NCI-H524 treated with DMSO at 0.1 percent for 48 hours (cell line): ENCODE measurements around the gene PLEKHG3.

Experiments used
- DNase-seq: peaks from one replicate; lab custom pipeline; 2025; lab: John Stamatoyannopoulos, UW

Gene PLEKHG3

DNA sequence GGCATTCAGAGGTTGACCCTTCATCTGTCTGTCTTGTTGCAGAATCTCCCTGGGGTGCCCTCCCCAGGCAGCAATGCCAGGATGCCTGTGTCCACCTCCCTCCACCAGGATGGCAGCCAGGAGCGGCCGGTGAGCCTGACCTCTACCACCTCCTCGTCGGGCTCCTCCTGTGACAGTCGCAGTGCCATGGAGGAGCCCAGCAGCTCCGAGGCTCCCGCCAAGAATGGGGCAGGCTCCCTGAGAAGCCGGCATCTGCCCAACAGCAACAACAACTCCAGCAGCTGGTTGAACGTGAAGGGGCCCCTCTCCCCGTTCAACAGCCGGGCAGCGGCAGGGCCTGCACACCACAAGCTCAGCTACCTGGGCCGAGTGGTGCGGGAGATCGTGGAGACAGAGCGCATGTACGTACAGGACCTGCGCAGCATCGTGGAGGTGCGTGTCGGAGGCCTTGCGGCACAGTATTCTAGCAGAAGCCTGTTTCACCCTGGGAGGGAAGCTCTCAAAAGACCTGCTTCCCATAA is 23.4 kb downstream of the PLEKHG3 start:
- no peak for DNase-seq

DNA sequence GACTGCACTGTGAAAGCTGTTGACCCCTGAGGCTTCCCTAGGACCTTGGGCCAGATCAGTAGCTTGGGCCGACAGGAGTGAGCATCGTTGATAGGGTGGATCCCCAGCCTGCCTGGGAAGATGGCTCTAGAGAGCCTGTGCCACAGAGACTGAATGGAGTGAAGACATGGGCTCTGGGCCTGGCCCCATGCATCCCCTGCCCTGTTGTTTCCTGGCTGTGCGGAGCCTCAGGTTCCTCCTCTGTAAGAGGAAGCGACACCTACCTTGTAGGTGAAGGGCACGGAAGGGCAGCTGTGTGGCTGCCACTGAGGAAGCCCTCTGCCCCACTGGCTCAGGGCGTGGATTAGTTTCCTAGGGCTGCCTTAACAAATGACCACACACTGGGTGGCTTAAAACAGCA is 23.9 kb downstream of the PLEKHG3 start:
- DNase-seq: no peak

DNA sequence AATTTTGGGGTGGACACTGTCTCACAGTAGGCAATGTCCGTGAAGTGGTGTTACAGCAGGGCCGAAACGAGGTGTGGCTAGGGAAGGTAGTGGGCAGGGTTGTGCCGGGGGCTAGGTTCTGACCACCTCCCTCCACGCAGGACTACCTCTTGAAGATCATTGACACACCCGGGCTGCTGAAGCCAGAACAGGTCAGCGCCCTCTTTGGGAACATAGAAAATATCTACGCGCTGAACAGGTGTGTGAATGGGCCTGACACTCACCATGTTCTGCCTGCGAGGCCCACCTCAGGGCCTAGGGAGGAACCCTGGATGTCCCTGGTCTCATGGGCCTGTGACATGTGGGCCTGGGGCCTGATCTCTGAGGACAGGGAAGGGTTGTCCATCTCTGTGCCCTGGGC is 24.6 kb downstream of the PLEKHG3 start:
- no peak for DNase-seq

DNA sequence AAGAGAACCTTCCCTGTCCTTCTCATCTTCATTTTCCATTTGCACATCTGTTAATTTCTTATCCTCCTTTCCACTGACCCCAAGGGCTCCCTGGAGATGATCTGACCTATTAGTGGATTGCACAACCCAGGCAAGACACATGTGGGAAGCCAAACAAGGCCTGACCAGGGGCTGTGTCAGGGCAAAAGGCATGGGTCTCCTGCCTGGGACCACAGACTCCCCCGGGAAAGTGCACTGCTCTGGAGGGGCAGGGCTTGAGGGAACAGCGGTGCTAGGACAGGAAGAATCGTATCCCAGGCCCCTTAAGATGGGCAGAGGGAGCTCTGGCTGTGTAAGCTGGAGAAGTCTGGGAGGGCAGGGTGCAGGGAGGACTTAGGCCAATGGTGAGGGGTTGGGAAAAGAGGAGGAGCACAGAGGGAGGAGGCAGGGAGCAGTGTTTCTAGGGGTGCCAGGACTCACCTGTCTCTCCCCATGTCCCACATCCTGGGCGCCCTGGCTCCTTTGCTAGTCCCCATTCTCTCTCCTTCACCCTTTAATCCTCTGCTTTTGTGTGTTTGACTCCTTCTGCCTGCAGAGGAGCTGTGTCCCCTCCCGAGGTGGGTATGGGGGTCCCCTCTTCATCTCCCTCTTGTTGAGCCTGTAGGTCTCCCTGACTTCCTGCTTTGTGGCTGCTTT is 25.3 kb downstream of the PLEKHG3 start:
- no peak for DNase-seq

DNA sequence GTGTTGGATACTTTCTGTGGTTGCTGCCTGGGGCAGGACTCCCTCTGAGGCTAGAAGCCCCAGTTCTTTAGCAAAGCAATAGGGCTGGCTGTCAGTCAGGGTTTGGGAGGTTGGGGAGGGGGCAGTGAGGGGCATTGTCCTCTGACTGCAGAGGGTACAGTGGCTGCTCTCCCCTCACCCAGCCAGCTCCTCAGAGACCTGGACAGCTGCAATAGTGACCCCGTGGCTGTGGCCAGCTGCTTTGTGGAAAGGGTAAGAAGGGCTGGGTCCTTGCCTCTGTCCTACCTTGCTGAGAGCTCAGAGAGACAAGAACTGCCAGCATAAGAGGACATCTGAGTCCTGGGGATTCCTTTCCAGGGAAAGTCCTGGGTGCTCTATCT is 25.8 kb downstream of the PLEKHG3 start:
- DNase-seq: no peak

DNA sequence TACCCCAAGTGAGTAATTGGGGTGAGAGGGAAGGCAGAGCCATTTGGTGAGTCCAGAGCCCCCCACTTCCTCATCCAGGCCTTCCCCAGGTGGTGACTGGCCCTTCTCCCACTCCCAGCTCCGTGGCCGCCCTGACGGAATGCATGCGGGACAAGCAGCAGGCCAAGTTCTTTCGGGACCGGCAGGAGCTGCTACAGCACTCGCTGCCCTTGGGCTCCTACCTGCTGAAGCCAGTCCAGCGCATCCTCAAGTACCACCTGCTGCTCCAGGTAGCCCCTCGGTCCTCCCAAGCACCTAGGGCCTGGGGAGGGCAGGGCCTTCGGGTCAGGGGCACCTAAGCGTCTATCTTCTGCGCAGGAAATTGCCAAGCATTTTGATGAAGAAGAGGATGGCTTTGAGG is 26.5 kb downstream of the PLEKHG3 start:
- DNase-seq: no peak

DNA sequence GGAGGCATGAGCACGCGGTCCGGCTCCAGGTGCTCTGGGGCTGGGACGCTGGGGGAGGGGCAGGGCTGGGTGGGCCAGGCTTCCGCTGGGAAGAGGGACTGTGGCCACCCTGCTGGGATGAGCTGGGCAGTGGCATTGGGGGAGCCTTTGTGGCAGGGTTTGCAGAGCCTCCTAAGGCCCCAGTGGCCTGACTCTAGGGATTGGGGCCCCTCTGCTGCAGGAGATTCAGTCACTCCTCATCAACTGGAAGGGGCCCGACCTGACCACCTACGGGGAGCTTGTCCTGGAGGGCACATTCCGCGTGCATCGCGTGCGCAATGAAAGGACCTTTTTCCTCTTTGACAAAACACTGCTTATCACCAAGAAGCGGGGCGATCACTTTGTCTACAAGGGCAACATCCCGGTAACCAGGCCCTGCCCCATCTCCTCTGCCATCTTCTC is 26.9 kb downstream of the PLEKHG3 start:
- no peak for DNase-seq

DNA sequence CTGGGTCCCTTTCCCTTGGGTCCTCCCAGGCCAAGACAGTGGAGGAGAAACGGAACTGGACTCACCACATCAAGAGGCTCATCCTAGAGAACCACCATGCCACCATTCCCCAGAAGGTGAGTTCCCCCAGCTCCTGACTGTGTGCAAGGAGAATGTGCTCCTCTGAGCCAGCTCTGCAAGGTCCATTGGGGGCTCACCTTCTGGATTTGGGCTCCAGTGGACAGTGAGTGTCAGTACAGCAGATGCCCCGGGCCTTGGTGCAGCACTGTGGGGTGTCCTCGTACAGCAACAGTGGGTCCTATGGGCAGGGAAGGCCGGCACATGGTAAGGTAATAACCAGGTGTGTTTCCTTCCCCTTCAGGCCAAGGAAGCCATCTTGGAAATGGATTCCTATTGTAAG is 27.8 kb downstream of the PLEKHG3 start:
- no peak for DNase-seq

DNA sequence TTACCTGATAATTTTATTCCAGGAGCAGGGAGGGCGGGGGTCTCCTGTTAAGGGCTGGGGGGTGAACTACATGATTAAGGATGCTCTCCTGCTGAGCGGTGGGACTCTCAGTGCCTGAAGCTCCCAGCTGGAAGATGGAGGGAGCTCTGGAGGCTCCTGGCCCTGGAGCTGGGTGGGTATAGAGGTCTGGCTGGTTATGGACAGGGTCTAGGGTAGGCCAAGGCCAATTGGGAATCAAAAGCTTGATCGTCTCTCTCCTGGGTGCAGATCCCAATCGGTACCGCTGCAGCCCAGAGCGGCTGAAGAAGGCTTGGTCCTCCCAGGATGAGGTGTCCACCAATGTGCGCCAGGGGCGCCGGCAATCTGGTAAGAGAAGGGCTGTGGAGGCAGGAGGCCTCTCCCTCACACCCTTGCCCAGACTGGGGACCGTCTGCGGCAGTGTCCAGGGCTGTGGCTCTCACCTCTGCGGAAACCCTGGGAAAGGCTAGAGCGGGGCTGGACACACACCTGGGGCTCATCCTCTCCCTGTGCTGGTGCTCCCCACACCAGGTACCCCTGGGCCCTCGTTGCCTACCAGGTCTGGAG is 28.4 kb downstream of the PLEKHG3 start:
- DNase-seq: no peak

DNA sequence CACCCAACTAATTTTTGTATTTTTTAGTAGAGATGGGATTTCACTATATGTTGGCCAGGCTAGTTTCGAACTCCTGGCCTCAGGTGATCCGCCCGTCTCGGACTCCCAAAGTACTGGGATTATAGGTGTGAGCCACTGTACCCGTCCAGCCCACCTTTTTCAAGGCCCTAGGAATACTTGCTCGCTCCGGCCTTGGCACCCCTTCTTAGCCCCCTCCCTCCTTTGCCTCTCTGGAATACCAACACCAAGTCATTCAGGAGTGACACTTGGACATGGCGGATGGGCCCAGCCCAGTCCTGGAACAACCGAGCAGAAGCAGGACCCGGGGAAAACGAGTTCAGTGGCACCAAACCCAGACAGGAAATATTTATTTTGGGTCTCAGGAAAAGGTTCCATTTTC is 29.1 kb downstream of the PLEKHG3 start:
- no peak for DNase-seq

DNA sequence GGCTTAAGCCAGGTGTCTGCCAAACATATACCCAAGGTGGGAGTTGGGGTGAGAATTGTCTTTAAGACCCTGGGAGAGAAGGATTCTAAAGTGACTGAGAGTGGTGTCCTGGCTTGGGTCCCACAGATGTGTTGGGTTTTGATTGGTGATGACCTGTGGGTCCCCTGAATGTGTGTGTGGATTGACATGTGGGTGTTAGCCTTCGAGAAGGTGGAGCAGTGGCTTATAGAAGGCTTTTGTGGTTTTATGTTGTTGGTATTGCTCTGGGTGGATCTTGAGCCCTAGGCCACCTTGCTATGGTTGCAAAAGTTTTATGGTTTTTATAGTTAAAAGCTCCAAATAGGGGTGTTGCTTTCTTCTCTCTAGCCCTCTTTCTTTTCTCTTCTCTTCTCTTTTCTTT is 29.7 kb downstream of the PLEKHG3 start:
- DNase-seq: no peak

DNA sequence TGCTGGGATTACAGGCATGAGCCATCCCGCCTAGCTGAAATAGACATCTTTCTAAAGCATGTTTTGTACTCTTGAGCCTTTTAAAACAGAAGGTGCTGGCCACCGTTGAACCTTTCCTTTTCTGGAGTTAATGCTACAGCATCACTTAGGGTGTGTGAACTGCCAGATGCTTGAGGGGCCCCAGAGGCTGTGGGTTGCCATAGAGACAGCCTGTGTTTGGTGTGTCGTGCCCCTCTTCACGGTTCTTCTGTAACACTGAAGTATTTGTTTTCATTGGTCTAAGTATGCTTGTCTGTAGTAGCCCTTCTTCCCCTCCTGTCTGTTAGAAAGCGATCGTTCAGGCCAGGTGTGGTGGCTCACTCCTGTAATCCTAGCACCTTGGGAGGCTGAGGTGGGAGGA is 30.8 kb downstream of the PLEKHG3 start:
- peak; percentile 96 for DNase-seq

DNA sequence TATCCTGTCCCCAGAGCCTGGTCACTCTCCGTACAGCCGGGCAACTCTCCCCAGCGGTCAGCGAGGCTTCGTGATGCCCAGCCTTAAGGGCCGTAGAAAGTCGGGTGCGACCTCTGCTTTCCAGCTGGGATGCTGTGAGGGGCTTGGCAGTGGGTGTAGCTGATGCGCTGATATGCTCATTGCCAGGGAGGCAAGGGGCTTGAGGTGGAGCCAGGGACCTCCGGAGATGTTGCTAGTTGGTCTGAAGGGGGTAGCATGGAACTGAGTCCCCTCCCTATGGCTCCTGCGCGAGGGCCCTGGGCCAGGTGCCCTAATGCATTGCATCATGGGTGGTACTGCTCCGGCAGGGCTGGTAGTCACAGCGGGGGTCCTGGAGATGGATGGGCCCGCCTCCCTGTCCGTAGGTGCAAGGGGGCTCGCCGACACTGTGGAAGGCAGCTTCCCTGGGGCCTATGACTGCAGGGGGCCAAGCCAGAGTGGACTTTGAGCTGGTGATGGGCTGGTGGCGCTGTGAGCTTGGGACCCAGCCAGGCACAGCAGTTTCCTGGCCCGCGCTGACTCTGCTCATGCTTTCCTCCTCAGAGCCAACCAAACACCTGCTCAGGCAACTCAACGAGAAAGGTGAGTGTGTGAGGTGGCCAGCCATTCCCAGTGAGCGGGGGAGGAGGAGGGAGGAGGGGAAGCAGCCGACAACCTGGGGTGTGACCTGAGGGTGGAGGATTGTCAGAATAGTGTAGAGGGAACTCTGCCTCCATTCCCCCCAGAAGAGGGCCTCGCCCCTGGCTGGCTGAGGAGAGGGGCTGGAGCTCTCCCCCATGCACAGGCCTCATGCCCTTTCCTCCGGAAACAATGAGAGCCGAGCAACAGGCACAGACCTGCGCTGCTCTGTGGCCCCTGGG is 32.3 kb downstream of the PLEKHG3 start:
- no peak for DNase-seq

DNA sequence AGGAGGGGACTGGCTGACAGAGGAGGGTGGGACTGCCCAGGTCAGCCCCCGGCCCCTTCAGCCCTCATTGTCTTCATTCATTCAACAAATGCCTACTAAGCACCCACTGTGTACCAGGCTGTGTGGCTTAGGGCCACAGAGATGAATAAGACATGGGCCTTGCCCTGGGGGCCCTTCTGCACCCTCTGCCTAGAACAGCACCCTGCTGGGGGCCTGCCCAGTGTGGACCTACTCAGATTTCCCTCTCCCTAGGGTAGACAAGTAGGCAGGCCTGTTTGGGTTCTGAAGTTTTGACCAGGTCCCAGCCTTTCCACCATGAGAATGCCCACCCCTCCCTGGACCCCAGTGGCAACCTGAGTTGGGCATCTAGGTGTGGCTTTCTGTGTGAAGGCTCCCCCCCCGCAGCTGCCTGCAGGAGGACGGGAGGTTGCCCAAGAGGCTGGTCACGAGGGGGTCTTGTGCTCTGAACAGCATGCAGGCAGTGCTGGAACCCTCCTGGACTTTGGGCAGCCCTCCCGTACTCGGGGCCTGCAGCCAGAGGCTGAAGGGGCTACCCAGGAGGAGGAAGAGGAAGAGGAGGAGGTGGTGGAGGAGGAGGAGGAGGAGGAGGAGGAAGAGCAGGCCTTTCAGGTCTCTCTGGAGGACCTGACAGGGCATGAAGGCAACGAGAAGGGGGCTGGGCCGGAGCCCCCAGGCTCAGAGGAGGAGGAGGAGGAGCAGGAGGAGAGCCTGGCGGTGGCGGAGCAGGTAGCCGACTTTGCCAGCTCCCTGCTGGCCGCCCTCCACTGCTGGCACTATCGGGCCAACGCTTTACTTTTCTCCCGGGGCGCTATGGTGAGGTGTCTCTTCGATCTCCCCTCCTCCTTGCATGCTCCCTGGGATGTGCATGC is 33.4 kb downstream of the PLEKHG3 start:
- DNase-seq: no peak

DNA sequence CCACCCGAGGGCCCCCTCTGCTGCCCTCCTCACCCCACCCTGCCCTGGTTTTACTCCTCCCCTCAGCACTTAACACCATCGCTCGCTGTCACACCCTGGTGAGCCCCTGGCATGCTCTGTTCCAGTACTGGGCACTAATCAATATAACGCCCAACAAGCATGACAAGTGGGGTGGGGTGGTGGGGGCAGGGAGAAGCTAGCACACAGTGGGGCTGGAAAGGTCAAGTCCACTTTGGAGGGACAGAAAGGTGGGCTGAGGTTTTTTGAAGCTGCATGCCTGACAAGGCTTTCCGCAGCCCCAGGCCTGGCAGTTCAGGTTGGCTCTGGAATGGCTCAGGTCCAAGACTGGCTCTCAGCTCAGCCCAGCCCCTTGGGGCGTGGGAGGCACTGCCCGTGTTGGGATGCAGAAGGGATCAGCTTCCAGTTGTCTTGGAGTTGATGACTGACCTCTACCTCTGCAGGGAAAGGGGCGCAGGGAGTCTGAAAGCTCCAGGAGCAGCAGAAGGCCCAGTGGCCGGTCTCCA is 34.1 kb downstream of the PLEKHG3 start:
- DNase-seq: no peak

DNA sequence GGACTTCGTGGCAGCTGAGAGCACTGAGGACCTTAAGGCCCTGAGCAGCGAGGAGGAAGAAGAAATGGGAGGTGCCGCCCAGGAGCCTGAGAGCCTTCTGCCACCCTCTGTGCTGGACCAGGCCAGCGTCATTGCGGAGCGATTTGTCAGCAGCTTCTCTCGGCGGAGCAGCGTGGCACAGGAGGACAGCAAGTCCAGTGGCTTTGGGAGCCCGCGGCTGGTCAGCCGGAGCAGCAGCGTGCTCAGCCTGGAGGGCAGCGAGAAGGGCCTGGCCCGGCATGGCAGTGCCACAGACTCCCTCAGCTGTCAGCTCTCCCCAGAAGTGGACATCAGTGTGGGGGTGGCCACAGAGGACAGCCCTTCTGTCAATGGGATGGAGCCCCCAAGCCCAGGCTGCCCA is 37.0 kb downstream of the PLEKHG3 start:
- no peak for DNase-seq

DNA sequence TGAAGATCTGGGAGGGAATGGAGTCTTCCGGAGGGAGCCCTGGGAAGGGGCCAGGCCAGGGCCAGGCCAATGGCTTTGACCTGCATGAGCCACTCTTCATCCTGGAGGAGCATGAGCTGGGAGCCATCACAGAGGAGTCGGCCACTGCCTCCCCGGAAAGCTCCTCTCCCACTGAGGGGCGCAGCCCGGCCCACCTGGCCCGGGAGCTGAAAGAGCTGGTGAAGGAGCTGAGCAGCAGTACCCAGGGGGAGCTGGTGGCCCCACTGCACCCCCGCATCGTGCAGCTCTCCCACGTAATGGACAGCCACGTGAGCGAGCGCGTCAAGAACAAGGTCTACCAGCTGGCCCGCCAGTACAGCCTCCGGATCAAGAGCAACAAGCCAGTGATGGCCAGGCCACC is 37.7 kb downstream of the PLEKHG3 start:
- no peak for DNase-seq

DNA sequence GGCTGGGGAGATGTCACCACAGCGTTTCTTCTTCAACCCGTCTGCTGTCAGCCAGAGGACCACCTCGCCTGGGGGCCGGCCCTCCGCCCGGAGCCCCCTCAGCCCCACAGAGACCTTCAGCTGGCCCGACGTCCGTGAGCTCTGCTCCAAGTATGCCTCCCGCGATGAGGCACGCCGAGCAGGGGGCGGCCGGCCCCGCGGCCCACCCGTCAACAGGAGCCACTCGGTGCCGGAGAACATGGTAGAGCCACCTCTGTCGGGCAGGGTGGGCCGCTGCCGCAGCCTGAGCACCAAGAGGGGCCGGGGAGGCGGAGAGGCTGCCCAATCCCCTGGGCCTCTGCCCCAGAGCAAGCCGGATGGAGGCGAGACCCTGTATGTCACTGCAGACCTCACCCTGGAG is 38.8 kb downstream of the PLEKHG3 start:
- no peak for DNase-seq

DNA sequence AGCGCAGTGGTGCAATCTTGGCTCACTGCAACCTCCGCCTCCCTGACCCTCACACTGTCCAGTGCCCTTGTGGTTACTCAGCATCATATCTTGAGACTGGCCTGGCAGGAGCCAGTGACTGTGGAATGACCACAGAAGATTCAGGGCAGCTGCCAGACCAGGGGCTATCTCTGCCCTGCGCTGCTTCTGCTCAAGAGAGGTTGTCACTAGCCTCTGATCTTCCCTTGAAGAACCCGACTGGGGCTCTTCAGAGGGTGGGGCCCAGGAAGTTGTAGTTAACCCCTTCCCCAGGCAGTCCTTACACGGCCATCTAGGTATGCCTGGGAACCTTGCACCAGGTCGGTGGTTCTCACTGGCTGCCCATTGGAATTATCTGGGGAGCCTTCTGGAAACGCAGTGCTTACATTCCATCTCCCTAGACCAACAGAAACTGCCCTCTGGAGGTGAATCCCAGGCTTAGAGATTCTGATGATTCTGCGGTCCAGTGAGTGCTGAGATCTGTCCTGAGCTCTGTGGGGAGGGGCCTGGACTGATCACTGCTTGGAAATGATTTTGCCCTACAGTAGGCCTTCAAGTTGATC is 41.4 kb downstream of the PLEKHG3 start:
- DNase-seq: no peak

DNA sequence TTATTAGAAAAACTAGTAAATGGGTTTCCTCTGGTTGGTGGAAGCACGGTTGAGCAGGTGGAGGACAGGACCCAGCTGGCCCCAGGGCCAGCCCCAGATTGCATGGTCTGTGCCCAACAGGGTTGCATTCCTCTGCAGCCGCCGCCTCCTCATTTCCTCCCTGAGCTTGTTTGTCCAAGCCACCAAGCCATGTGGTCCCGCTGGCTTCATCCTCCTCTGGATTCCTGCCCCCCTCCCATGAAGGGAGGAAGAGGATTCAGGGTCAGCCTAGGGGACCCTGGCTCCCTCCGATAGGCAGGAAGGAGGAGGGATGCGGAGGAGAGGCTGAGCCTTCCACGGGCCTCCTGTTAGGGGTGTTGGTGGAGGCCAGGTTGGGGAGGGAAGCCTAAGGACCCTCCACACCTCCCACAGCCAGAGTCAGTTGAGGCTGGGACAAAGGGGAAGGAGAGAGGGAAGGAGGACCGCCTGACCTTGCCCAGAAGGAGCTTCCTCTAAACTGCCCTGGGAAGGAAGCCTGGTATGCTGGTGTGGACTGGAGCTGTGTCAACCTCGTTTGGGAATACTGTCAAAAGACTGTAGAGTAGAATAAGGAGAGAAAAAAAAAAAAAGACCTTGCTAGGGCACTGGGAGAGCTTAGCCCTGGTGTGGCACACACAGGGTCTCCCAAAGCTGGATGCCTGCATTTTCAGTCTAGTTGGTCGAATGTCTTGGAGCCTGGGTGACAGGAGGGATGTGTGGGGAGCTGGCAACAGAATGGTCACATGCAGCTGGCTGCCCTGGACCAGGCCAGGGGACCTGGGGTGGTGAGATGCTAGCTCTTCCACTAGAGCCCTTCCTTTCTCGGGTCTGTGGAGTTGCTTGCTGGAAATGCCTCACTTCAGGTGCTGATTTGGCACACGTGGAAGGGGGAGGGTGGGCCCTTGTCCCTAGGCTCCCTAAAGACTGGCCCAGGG is 42.4 kb downstream of the PLEKHG3 start:
- no peak for DNase-seq
